Measurements from ENCODE around the gene DYNLT2.

Gene DYNLT2

GRCh38 chr6:169789146-169789943 lies 38.0 kb upstream of the DYNLT2 start:
- Histone ChIP-seq H4K91ac (ENCODE audit: low read depth, low read length, poor library complexity) (no peak overlapping the region), H2AK5ac (ENCODE audit: low read depth, low read length) (peak overlapping the region; percentile 5), H3K14ac (ENCODE audit: low read length) (no peak overlapping the region), H3K36me3 (replicated peaks in 1 of 2; ENCODE audit: control insufficient read depth in 2 of 2, insufficient read depth in 2 of 2, low read length in 2 of 2) (no peaks in the 10 kb centered on the region), H3K79me1 (ENCODE audit: low read depth, low read length) (no peaks in the 10 kb centered on the region), H3K18ac (ENCODE audit: low read length) (no peak overlapping the region), H3K4me3 (ENCODE audit: low read length in 2 of 2) (peak overlapping the region; percentile 2 to 54), H2BK15ac (ENCODE audit: low read length) (no peak overlapping the region), H3K23ac (ENCODE audit: low read depth, low read length, poor library complexity) (no peak overlapping the region), H3K27me3 (ENCODE audit: control insufficient read depth in 3 of 3, insufficient read depth in 3 of 3, low read depth in 1 of 3, low read length in 3 of 3) (no peaks in the 10 kb centered on the region), H3K4me2 (ENCODE audit: insufficient read depth, low read length, poor library complexity, severe bottlenecking) (no peak overlapping the region), H2BK5ac (ENCODE audit: low read length) (no peak overlapping the region), H2BK120ac (ENCODE audit: low read depth, low read length) (no peak overlapping the region), H4K8ac (ENCODE audit: low read depth, low read length) (no peak overlapping the region), H3K9me3 (replicated peaks in 1 of 2; ENCODE audit: control insufficient read depth in 2 of 2, insufficient read depth in 1 of 2, low read depth in 1 of 2, low read length in 2 of 2) (no peaks in the 10 kb centered on the region), H2BK12ac (ENCODE audit: low read length) (no peak overlapping the region), H3K9ac (ENCODE audit: low read depth, low read length, poor library complexity) (no peak overlapping the region), H3K27ac (replicated peaks; ENCODE audit: low read length) (no peak overlapping the region), H2AFZ (ENCODE audit: low read length) (peak overlapping the region; percentile 92), H3K4ac (ENCODE audit: low read length) (no peak overlapping the region), H3K4me1 (ENCODE audit: control insufficient read depth in 2 of 2, insufficient read depth in 1 of 2, low read depth in 1 of 2, low read length in 2 of 2) (peaks cover 0 to 3% of the 10 kb centered on the region in 2 donors)
- DNase-seq (ENCODE audit: low spot score) = no peak
- no CpG with 5 or more reads among the region's 24 CpGs for WGBS, 2 donors (ENCODE audit: extremely low coverage in 2 of 2, insufficient read length in 2 of 2, insufficient replicate concordance in 1 of 2)

- no peak overlapping the region for H4K8ac ChIP-seq (ENCODE audit: low read depth, low read length)
- H2AK5ac ChIP-seq (ENCODE audit: low read depth, low read length) = peak overlapping the region; percentile 5
- no peaks in the 10 kb centered on the region for H3K79me1 ChIP-seq (ENCODE audit: low read depth, low read length)
- H4K91ac ChIP-seq (ENCODE audit: low read depth, low read length, poor library complexity) = no peak overlapping the region
- no peak overlapping the region for H2BK12ac ChIP-seq (ENCODE audit: low read length)
- H3K27me3 ChIP-seq (ENCODE audit: control insufficient read depth in 3 of 3, insufficient read depth in 3 of 3, low read depth in 1 of 3, low read length in 3 of 3) = no peaks in the 10 kb centered on the region
- no peak overlapping the region for H3K9ac ChIP-seq (ENCODE audit: low read depth, low read length, poor library complexity)
- H3K36me3 ChIP-seq (replicated peaks in 1 of 2; ENCODE audit: control insufficient read depth in 2 of 2, insufficient read depth in 2 of 2, low read length in 2 of 2) = peaks cover 0 to 2% of the 10 kb centered on the region in 2 donors
- no CpG with 5 or more reads among the region's 4 CpGs for WGBS, 2 donors (ENCODE audit: extremely low coverage in 2 of 2, insufficient read length in 2 of 2, insufficient replicate concordance in 1 of 2)
- H3K9me3 ChIP-seq (replicated peaks in 1 of 2; ENCODE audit: control insufficient read depth in 2 of 2, insufficient read depth in 1 of 2, low read depth in 1 of 2, low read length in 2 of 2) = no peaks in the 10 kb centered on the region
- no peak overlapping the region for H3K4ac ChIP-seq (ENCODE audit: low read length)
- no peak overlapping the region for H2BK120ac ChIP-seq (ENCODE audit: low read depth, low read length)
- H3K23ac ChIP-seq (ENCODE audit: low read depth, low read length, poor library complexity) = no peak overlapping the region
- no peak overlapping the region for H2BK15ac ChIP-seq (ENCODE audit: low read length)
- H2AFZ ChIP-seq (ENCODE audit: low read length) = no peak overlapping the region
- H3K27ac ChIP-seq (replicated peaks; ENCODE audit: low read length) = no peak overlapping the region
- no peak for DNase-seq (ENCODE audit: low spot score)
- H3K18ac ChIP-seq (ENCODE audit: low read length) = no peak overlapping the region
- H3K4me3 ChIP-seq (ENCODE audit: low read length in 2 of 2) = peak overlapping the region in 1 of 2 donors; percentile 2
- H3K14ac ChIP-seq (ENCODE audit: low read length) = no peak overlapping the region
- no peak overlapping the region for H2BK5ac ChIP-seq (ENCODE audit: low read length)
- H3K4me1 ChIP-seq (ENCODE audit: control insufficient read depth in 2 of 2, insufficient read depth in 1 of 2, low read depth in 1 of 2, low read length in 2 of 2) = peaks cover 0 to 3% of the 10 kb centered on the region in 2 donors
- H3K4me2 ChIP-seq (ENCODE audit: insufficient read depth, low read length, poor library complexity, severe bottlenecking) = no peak overlapping the region
Observed at GRCh38 chr6:169788809-169789145, 37.4 kb upstream of the DYNLT2 start.

GRCh38 chr6:169787797-169788196 lies 36.4 kb upstream of the DYNLT2 start:
- no peaks in the 10 kb centered on the region for H3K79me1 ChIP-seq (ENCODE audit: low read depth, low read length)
- no peak for DNase-seq (ENCODE audit: low spot score)
- H3K27me3 ChIP-seq (ENCODE audit: control insufficient read depth in 3 of 3, insufficient read depth in 3 of 3, low read depth in 1 of 3, low read length in 3 of 3) = no peaks in the 10 kb centered on the region
- no peak overlapping the region for H3K4me3 ChIP-seq (ENCODE audit: low read length in 2 of 2)
- no peak overlapping the region for H4K91ac ChIP-seq (ENCODE audit: low read depth, low read length, poor library complexity)
- no peak overlapping the region for H2BK120ac ChIP-seq (ENCODE audit: low read depth, low read length)
- no peak overlapping the region for H2BK5ac ChIP-seq (ENCODE audit: low read length)
- no peak overlapping the region for H4K8ac ChIP-seq (ENCODE audit: low read depth, low read length)
- H3K23ac ChIP-seq (ENCODE audit: low read depth, low read length, poor library complexity) = no peak overlapping the region
- WGBS, 2 donors (ENCODE audit: extremely low coverage in 2 of 2, insufficient read length in 2 of 2, insufficient replicate concordance in 1 of 2) = no CpG with 5 or more reads among the region's 7 CpGs
- no peak overlapping the region for H3K4ac ChIP-seq (ENCODE audit: low read length)
- H3K4me2 ChIP-seq (ENCODE audit: insufficient read depth, low read length, poor library complexity, severe bottlenecking) = no peak overlapping the region
- H3K9me3 ChIP-seq (replicated peaks in 1 of 2; ENCODE audit: control insufficient read depth in 2 of 2, insufficient read depth in 1 of 2, low read depth in 1 of 2, low read length in 2 of 2) = no peaks in the 10 kb centered on the region
- H2AFZ ChIP-seq (ENCODE audit: low read length) = no peak overlapping the region
- peaks cover 0 to 3% of the 10 kb centered on the region in 2 donors for H3K4me1 ChIP-seq (ENCODE audit: control insufficient read depth in 2 of 2, insufficient read depth in 1 of 2, low read depth in 1 of 2, low read length in 2 of 2)
- no peak overlapping the region for H3K9ac ChIP-seq (ENCODE audit: low read depth, low read length, poor library complexity)
- H3K14ac ChIP-seq (ENCODE audit: low read length) = no peak overlapping the region
- no peak overlapping the region for H3K18ac ChIP-seq (ENCODE audit: low read length)
- H3K27ac ChIP-seq (replicated peaks; ENCODE audit: low read length) = no peak overlapping the region
- peaks cover 0 to 6% of the 10 kb centered on the region in 2 donors for H3K36me3 ChIP-seq (replicated peaks in 1 of 2; ENCODE audit: control insufficient read depth in 2 of 2, insufficient read depth in 2 of 2, low read length in 2 of 2)
- no peak overlapping the region for H2BK12ac ChIP-seq (ENCODE audit: low read length)
- H2AK5ac ChIP-seq (ENCODE audit: low read depth, low read length) = no peak overlapping the region
- H2BK15ac ChIP-seq (ENCODE audit: low read length) = no peak overlapping the region

GRCh38 chr6:169786349-169786748 lies 35.0 kb upstream of the DYNLT2 start:
- WGBS, 2 donors (ENCODE audit: extremely low coverage in 2 of 2, insufficient read length in 2 of 2, insufficient replicate concordance in 1 of 2) = no CpG with 5 or more reads among the region's 5 CpGs
- no peaks in the 10 kb centered on the region for H3K27me3 ChIP-seq (ENCODE audit: control insufficient read depth in 3 of 3, insufficient read depth in 3 of 3, low read depth in 1 of 3, low read length in 3 of 3)
- H2BK12ac ChIP-seq (ENCODE audit: low read length) = no peak overlapping the region

More at GRCh38 chr6:169786349-169786748, 35.0 kb upstream of the DYNLT2 start:
- Histone ChIP-seq H2BK15ac (ENCODE audit: low read length) (no peak overlapping the region), H3K4me2 (ENCODE audit: insufficient read depth, low read length, poor library complexity, severe bottlenecking) (no peak overlapping the region), H2BK5ac (ENCODE audit: low read length) (no peak overlapping the region), H3K36me3 (replicated peaks in 1 of 2; ENCODE audit: control insufficient read depth in 2 of 2, insufficient read depth in 2 of 2, low read length in 2 of 2) (peaks cover 0 to 8% of the 10 kb centered on the region in 2 donors), H2AFZ (ENCODE audit: low read length) (no peak overlapping the region), H3K23ac (ENCODE audit: low read depth, low read length, poor library complexity) (no peak overlapping the region), H3K4ac (ENCODE audit: low read length) (no peak overlapping the region), H3K27ac (replicated peaks; ENCODE audit: low read length) (no peak overlapping the region), H3K9me3 (replicated peaks in 1 of 2; ENCODE audit: control insufficient read depth in 2 of 2, insufficient read depth in 1 of 2, low read depth in 1 of 2, low read length in 2 of 2) (peaks cover 0 to 2% of the 10 kb centered on the region in 2 donors), H3K4me3 (ENCODE audit: low read length in 2 of 2) (no peak overlapping the region), H3K79me1 (ENCODE audit: low read depth, low read length) (no peaks in the 10 kb centered on the region), H3K14ac (ENCODE audit: low read length) (no peak overlapping the region), H2BK120ac (ENCODE audit: low read depth, low read length) (no peak overlapping the region), H3K9ac (ENCODE audit: low read depth, low read length, poor library complexity) (no peak overlapping the region), H3K4me1 (ENCODE audit: control insufficient read depth in 2 of 2, insufficient read depth in 1 of 2, low read depth in 1 of 2, low read length in 2 of 2) (peaks cover 0 to 3% of the 10 kb centered on the region in 2 donors), H4K91ac (ENCODE audit: low read depth, low read length, poor library complexity) (no peak overlapping the region), H2AK5ac (ENCODE audit: low read depth, low read length) (no peak overlapping the region), H4K8ac (ENCODE audit: low read depth, low read length) (no peak overlapping the region), H3K18ac (ENCODE audit: low read length) (no peak overlapping the region)
- DNase-seq (ENCODE audit: low spot score) = no peak

Measured in neuronal stem cell (in vitro differentiated cells).